ENCODE data around the gene MIX23.

The MIX23 gene

GRCh38 chr3:122353893-122354401, 29.1 kb downstream of the MIX23 start:
- FAIRE-seq (no peak), DNase-seq (ENCODE audit: insufficient read length, low spot score) (no peak)

DNA sequence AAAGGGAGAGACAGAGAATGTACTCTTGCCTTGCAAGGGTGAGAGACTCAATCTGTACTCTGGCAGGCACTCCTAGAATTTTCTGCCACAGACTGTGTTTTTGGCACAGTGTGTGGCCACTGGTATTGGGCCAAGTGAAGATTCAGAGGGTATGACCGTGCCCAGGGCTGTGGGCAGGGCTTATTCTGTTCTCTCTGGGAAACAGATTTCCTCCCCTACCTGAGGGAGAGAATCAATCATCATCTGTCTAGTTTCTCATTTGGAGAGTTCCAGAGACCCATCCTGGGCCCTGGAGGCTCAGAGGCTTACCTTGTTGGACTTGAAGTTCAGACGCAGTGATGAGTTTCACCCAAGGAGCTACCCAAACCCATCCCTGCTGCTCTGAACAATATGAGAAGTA, 29.8 kb downstream of the MIX23 start:
- DNase-seq (ENCODE audit: insufficient read length, low spot score) = no peak
- FAIRE-seq = no peak

GRCh38 chr3:122351612-122352011, 31.4 kb downstream of the MIX23 start:
- DNase-seq (ENCODE audit: insufficient read length, low spot score) (no peak), FAIRE-seq (no peak)

GRCh38 chr3:122350814-122351418, 32.1 kb downstream of the MIX23 start:
- no peak for FAIRE-seq
- DNase-seq (ENCODE audit: insufficient read length, low spot score) = no peak

DNA sequence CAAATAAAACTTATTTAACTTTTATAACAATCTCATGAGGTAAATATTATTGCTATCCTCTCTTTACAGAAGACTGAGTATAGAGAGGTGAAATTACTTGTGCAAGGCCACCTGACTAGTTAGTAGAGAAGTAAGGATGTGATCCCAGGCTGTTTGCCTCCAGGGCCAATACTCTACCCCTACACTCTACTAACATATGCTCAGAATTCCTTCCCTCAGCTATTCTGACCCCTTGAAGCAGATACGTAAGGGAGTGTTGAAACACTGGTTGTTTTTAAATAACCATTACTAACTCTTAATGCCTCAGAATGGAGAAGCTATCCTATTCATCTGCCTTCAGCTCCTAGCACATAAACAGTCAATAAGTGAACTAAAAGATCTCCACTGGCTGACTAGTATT, 33.9 kb downstream of the MIX23 start:
- FAIRE-seq = no peak
- no peak for DNase-seq (ENCODE audit: insufficient read length, low spot score)

DNA sequence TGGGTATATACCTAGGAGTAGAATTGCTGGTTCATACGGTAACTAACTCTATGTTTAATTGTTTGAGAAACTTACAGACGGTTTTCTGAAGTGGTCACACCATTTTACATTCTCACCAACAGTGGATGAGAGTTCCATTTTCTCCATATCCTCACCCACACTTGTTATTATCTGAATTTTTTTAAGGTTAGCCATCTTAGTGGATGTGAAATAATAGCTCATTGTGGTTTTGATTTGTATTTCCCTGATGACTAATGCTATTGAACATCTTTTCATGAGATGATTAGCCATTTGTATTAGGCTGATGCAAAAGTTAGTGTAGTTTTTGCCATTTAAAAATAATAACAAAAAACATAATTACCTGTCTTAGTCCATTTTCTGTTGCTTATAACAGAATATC, 39.4 kb downstream of the MIX23 start:
- no peak for FAIRE-seq
- no peak for DNase-seq (ENCODE audit: insufficient read length, low spot score)

DNA sequence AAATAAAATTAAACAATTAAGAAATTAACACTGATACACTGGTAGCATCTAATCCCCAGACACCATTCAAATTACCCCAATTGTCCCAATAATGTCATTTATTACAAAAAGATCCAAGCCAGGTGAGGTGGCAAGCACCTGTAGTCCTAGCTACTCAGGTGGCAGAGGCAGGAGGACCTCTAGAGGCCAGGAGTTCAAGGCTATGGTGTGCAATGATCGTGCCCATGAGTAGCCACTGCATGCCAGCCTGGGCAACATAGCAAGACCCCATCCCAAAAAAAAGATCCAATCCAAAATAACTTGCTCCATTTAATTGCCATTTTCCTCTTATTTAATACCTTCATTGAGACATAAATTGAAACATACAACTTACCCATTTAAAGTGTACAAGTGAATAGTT, 40.2 kb downstream of the MIX23 start:
- FAIRE-seq = no peak

DNA sequence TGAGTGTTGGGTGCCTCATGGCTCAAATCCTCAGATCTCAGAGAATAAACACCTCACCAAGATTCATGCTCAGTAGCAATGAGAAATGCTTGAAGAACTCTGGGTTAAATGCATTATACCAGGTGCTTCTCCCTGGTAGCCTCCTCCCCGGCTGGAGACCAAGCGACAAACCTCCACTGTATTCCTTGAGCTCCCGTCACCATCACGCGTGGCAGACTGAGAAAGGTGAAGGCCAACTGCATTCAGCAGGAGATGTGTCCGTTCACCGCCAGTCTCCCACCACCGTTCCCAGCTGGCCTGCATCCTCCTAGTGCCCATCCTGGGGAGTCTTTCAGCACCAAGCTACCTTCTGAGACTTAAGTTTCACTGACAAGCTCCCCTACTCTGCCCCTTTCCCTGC, 50.5 kb downstream of the MIX23 start:
- no peak for DNase-seq (ENCODE audit: insufficient read length, low spot score)
- FAIRE-seq = no peak

More for the DNA sequence above, 40.2 kb downstream of the MIX23 start:
- DNase-seq (ENCODE audit: insufficient read length, low spot score) = no peak

- no peak for FAIRE-seq
- DNase-seq (ENCODE audit: insufficient read length, low spot score) = no peak
These were observed 51.1 kb downstream of the MIX23 start for GRCh38 chr3:122331886-122332285.

GRCh38 chr3:122325769-122326168, 57.3 kb downstream of the MIX23 start:
- DNase-seq (ENCODE audit: insufficient read length, low spot score) (no peak), FAIRE-seq (no peak)

GRCh38 chr3:122324871-122325323, 58.1 kb downstream of the MIX23 start, which contains the start of gene CSTA:
Gene CSTA, plus strand, starts transcription at chr3:122325248. Its CDS starts 45 bp downstream, at chr3:122325293.
- DNase-seq (ENCODE audit: insufficient read length, low spot score) (no peak), FAIRE-seq (no peak)

DNA sequence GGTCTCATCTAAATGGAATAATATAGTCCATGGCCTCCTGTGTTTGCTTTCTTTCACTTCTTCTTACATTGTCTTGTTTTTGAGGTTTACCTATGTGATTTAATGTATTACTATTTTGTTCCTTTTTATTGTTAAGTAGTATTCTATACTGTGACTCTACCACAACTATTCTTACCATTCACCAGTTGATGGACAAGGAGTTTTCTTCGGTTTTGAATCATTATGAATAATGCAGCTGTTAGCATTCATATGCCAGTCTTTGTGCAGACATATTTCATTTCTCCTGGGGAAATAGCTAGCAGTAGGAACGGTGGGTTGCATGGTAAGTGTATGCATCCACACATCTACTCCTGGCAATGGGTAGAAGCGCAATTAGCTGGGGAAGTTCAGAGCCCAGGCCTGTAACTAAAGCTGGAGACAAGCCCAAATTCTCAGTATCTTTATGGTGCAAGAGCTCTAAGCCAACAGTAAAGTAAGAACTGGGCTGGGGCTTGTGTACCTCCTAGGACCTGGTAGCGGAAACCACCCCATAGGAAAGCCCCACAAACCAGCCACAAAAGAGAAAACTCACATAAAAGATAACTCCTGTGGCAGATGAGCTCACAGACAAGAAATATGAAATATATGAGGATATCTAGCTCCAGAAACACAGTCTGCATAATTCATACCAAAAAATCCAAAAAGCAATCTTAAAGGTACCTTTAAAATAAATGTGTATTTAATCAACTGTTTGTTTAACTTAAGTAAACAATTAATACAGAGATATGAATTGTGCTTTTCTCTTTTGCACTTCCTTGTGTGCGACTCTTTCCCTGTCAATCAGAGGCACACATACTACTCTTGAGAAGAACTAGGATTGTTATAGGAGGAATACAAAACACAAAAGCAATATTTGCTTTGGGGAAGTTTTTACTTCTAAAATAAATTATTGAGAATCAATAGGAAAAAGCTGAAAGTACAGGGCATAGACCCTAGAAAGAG, 60.6 kb downstream of the MIX23 start:
- no peak for DNase-seq (ENCODE audit: insufficient read length, low spot score)
- no peak for FAIRE-seq

GRCh38 chr3:122318620-122319019, 64.4 kb downstream of the MIX23 start:
- DNase-seq (ENCODE audit: insufficient read length, low spot score) = no peak
- FAIRE-seq = no peak

DNA sequence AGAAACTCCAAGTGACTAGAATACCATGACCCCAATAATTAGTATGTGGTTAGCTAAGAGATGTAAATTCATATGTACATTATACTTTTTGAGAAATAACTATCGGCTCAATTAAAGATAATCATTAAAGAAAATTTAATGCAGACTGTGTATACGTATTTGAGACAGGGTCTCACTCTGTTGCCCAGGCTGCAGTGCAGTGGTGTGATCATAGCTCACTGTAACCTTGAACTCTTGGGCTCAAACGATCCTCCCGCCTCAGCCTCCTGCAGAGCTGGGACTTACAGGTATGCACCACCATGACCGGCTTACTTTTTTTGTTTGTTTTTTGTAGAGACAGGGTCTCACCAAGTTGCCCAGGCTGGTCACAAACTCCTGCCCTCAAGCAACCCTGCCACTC, 66.7 kb downstream of the MIX23 start:
- FAIRE-seq = no peak
- DNase-seq (ENCODE audit: insufficient read length, low spot score) = no peak

DNA sequence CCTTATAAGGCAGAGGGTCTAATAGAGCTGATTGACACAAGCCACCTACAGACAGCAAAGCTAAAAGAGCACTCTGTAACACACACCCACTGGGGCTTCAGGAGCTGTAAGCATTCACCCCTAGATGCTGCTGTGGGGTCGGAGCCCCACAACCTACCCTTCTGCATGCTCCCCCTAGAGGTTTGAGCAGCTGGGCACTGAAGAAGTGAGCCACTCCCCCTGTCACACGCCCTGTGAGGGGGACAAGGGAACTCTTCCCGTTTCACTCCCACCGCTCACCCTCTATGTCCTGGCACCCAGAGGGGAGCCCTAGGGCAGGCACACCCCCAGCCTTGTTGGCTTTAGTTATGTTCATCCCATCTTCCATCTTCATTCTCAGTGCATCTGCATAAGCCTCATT, 67.4 kb downstream of the MIX23 start:
- FAIRE-seq = no peak
- no peak for DNase-seq (ENCODE audit: insufficient read length, low spot score)

- FAIRE-seq (no peak), DNase-seq (ENCODE audit: insufficient read length, low spot score) (no peak)
These were observed 68.7 kb downstream of the MIX23 start for GRCh38 chr3:122314228-122314876.

GRCh38 chr3:122313281-122313680, 69.8 kb downstream of the MIX23 start:
- DNase-seq (ENCODE audit: insufficient read length, low spot score) (no peak), FAIRE-seq (no peak)

GRCh38 chr3:122312826-122313225, 70.2 kb downstream of the MIX23 start:
- FAIRE-seq = no peak

DNA sequence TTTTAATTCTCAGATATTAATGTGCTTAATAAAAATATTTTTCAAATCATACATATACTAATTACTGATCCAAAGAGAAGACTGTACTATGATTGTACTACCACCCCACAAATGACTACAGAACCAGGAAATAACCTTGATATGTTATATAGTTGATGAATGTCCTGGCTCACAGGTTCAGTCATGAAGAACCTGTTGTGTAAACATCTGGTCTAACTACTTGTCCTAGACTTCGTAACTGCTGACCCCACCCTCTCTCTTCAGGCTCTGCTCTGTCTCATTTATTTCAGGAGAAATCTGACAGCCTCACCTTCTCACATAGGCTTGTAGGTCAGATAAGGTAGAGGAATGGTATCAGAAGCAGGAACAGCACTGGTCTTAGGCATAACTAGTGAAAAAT, 72.7 kb downstream of the MIX23 start:
- FAIRE-seq (no peak), DNase-seq (ENCODE audit: insufficient read length, low spot score) (no peak)

More at GRCh38 chr3:122312826-122313225, 70.2 kb downstream of the MIX23 start:
- no peak for DNase-seq (ENCODE audit: insufficient read length, low spot score)
